GM15510 (cell line): Measurements from ENCODE around the gene HDAC4.

Experiments
- POLR2A ChIP-seq: IDR thresholded peaks from 3 replicates; pipeline ENCODE4 v1.6.1; 2011; ENCODE audit warnings: borderline replicate concordance; ENCODE audit not compliant: insufficient read length; ENCODE audit errors: extremely low read depth

The HDAC4 gene

DNA sequence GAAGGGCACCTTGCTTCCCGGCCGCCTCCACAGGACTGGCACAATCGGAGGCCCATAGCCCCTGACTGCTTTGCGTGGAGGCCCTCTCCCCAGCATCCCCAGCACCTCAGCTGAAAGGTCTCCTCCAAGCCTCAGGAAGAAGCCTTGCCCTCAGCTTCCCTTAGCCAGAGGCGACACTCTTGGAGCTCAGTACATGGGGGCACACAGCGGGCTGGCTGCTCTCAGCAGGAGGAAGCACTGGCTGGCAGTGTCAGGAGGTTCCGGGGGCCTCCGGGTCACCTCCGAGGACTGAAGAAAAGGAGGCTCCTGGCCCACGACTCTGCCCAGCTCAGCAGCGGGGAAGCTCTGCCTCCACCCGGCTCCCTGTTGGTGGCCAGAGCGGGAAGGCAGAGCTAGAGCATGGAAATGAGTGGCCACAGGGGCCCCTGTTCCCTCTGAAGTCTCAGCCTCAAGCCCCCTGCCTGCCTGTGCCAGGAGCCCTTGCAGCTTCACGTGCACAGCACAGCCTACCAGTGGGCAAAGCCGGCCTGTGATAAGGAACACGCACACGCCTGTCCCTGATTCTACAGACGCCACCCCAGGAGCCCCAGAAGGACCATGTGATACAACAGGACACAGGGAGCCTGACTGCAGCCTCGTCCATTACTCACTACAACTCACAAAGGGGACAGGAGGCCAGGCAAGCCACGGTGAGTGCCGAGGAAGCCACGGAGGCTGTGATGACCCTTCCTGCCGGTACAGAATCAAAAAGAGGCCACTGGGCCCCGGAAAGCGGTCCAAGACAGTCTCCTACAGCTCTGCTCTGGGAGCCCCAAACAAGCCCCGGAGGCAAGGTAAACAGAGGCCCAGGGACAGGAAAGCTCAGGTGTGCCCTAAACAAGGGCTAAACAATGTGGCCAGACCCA lies 15.5 kb downstream of the HDAC4 start:
- no peak for TF ChIP-seq POLR2A

DNA sequence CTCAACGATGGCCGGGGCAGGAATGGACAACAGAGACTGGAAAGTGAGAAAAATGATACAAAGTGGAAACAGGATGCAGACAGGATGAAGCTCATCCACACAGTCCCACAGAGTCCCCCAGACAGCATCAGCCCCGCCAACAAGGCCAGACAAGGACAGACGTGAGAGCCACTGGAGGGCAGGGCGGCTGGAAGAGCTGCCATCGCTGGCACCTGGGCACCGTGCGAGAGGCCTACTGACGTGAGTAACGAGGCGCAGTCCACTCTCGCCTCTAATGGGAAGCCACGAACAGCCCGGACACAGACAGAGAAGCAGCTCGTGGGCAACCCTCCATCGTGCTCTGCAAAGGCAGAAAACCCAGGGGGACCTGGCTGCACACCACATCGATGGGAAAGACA lies 17.1 kb downstream of the HDAC4 start:
- no peak for TF ChIP-seq POLR2A

DNA sequence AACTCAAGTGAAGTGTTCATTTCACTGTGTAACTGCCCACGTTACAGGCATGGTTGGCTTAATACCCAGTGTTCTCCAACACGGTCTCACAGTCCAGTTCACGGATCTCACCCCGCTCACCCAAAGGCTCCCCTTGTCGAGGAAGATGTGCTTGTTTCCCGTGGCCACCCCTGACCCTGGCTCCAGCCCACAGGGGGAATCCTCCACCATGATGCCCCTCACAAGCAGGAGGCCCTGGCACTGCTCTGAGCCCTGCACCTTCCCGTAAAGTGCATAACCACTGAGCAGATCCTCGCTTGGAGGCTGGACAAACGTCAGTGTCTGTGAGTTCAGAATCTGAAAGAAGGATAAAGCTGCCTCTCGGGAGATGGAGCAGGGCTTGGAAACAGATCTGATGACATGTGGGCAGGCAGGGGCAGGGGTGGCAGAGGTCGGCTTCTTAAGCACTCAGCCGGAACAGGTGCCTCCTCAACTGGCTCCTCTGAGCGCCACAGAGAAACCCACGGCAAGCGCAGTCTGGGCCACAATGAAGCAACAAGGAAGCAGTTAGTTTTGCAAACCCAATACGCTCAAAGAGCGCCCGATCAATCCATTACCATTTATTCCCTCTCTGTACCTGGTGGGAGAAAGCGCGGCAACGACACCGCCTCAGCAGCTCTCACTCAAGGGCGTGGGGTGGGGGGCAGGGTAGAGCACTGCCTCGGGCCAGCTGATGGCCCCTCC lies 17.6 kb downstream of the HDAC4 start:
- no peak for TF ChIP-seq POLR2A

DNA sequence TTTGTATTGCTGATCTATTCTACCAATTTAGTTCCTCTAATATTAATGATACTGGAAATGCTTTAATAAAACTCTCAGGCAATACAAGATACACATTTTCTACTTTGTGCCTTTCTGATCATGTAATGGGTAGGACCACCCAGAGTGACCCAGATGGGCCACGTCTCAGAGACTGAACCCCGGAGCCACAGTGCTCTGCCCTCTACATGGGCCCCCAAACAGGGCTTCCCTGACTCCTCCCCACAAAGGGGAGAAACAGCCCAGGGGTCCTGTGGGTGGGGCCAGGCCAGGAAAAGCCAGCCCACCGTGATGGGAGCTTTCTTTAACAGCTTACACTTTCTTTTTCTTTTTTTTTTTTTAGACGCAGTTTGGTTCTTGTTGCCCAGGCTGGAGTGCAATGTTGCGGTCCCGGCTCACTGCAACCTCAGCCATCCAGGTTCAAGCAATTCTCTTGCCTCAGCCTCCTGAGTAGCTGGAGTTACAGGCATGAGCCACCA lies 18.4 kb downstream of the HDAC4 start:
- no peak for TF ChIP-seq POLR2A

DNA sequence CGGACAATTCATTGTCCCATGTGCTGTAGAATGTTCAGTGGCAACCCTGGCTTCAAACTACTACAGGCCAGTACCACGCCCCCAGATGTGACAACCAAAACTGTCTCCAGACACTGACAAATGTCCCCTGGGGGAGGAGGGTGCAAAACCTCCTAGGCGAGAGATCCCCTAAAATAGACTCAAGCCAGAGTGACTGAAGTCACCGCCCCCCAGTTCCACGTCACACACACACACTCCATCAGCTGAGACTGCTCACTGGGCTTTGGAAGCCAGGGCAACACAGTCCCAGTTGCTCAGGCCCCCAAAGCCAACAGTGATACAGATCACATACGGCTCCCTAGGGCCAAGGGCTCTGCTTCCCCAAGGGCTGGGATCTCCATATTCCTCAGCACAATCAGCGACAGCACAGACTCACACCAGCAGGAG lies 19.1 kb downstream of the HDAC4 start:
- TF ChIP-seq POLR2A: no peak

DNA sequence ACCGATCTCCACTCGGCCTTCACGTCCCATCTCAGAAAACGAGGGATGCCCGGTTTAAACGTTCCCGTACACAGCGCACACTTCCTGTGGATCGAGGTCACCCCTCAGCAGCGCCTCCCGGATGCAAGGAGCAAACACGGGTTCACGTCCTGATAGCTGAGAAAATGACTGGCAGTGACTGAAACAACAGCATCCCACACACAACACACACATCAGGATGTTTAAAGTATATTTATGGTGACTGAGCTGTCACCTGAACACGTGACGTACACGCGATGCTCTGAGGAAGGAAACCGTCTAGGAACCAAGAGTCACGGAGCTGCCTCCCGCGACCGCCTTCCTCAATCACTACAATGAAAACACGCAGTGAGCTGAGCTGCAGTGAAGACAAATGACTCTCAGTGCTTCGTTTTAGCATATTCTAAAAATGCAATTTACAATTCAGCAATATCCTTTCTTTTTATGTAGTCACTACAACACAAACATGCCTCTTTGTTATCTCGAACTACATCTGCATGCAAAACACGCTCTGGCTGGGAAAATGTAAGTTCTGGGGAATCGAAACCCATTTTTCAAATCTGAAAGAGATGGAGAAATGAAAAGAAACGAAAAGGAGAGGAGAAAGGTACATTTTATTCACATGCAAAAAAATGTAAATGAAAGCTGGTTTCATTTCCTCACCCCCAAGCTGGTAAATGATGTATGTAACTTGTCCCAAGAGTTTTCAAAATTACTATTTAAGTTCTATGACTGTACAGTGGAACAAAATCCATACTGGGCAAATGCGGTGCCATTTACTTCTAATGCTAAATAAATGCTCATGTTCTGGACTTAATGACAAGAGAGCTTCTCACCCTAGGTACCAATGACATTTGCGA lies 19.8 kb downstream of the HDAC4 start:
- no peak for TF ChIP-seq POLR2A

DNA sequence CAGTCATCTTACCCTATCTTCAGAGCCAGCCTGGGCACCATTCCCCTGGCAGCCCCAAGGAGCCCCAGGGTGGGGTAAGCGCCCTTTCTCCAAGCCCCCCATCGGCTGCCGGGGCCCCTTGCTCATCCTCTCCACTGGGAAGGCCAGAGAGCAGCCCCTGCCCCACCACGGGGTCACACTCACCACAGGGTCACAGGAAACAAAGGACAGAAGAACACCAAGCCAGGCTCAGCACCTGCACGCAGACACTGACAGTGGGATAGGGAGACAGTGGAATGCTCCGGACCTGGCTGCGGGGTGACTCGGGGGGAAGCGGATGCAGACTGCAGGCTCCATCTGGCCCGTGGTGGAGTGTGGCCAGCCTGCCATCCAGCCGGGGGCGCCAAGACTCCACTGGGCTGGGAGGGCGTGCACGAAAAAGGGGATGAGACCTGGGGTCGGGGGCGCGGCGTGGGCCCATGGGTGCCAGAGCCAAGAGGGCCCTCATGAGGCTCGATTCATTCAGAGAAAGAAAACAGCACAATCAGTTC lies 21.1 kb downstream of the HDAC4 start:
- TF ChIP-seq POLR2A: no peak

GRCh38 chr2:239378918-239379640 lies 21.7 kb downstream of the HDAC4 start:
- no peak for TF ChIP-seq POLR2A

GRCh38 chr2:239378021-239378917 lies 22.6 kb downstream of the HDAC4 start:
- no peak for TF ChIP-seq POLR2A

GRCh38 chr2:239377591-239377990 lies 23.2 kb downstream of the HDAC4 start:
- no peak for TF ChIP-seq POLR2A

DNA sequence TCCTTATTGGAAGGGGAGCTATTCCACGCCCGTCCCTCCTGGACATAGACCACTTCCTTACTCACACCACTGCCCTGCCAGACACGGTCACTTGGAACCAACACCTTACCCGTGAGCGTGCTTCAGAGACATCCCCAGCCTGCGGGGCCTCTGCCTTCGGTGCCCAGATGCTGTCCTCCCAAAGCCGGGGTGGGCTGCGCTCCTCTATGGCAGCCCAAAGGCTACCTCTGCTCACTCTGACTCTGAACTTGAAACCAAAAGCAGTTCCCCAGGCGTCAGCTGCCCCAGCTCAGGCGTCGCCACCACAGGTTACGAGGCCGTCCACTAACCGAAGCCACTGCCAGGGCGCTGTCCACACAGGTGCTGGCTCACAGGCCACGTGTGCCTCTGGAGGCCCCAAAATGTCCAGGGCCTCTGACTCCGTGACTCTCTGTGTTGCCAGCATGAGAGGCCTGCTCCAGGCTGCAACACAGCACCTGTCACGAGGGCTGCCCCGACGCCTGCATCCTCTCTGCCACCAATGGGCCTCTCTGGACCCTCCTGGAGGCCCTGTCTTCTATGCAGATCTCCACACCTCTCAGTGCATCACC lies 23.8 kb downstream of the HDAC4 start:
- TF ChIP-seq POLR2A: no peak

- TF ChIP-seq POLR2A: no peak
These were observed 24.5 kb downstream of the HDAC4 start for GRCh38 chr2:239376351-239376750.
